ENCODE results near the gene EFCC1. TPM values are rescaled to one million over a fixed set of nuclear protein-coding genes. Genes with fewer than 3 reads are reported as not detected.

Gene EFCC1
- total and polyA plus RNA-seq, 3 experiments from 2014 or later = 0.11 to 0.22 TPM; not detected in 1

GRCh38 chr3:129002573-129003569 is 1.8 kb downstream of the EFCC1 start:
- Mint-ChIP-seq H3K27ac (peak overlapping the region in 2 of 8 donors; percentile 21 to 38), H3K36me3 (no peaks in the 10 kb centered on the region)

GRCh38 chr3:129003578-129004112 is 2.5 kb downstream of the EFCC1 start:
- Mint-ChIP-seq H3K27ac (peak overlapping the region in 1 of 8 donors; percentile 38), H3K4me3 (peak overlapping the region in 5 of 7 donors; percentile 29 to 63 (median 48)), H3K36me3 (no peaks in the 10 kb centered on the region), H3K9me3 (no peaks in the 10 kb centered on the region), H3K4me1 (peaks cover 23 to 43% (median 30%) of the 10 kb centered on the region in 3 donors), H3K27me3 (peaks cover 32 to 33% of the 10 kb centered on the region in 2 donors)
- Histone ChIP-seq H3K27me3 (ENCODE audit: insufficient read depth, low read length, poor library complexity, severe bottlenecking) (peaks cover 14% of the 10 kb centered on the region), H3K27ac (ENCODE audit: low read depth, low read length) (no peak overlapping the region), H3K36me3 (ENCODE audit: insufficient read depth, low read length) (no peaks in the 10 kb centered on the region), H3K4me1 (ENCODE audit: insufficient read depth, low read length) (peaks cover 16% of the 10 kb centered on the region), H3K9me3 (ENCODE audit: low read length) (no peaks in the 10 kb centered on the region), H3K4me3 (ENCODE audit: low read length) (no peak overlapping the region)
- DNase-seq = peak; percentile 26 to 70 (median 55)
- POLR2A ChIA-PET = interaction anchor here (0.7 to 3.0 kb wide), 3 partner anchors 9 to 117 kb away, joined by 3 to 18 read pairs (median 8); partner anchors contain the start of gene CFAP92
- CTCF ChIA-PET = interaction anchor here (1.0 to 8.4 kb wide), 12 partner anchors 10 to 242 kb away, joined by 3 to 98 read pairs (median 6); partner anchors contain the start of gene CFAP92

More at GRCh38 chr3:129002573-129003569, 1.8 kb downstream of the EFCC1 start:
- no peaks in the 10 kb centered on the region for H3K36me3 ChIP-seq (ENCODE audit: insufficient read depth, low read length)
- H3K27me3 Mint-ChIP-seq = peaks cover 32 to 33% of the 10 kb centered on the region in 2 donors
- ChIA-PET CTCF (interaction anchor here (1.0 to 8.4 kb wide), 13 partner anchors 9 to 243 kb away, joined by 3 to 98 read pairs (median 5); partner anchors contain the start of gene CFAP92), POLR2A (interaction anchor here (1.3 to 3.0 kb wide), 2 partner anchors 9 to 13 kb away, joined by 8 to 18 read pairs; partner anchors contain the start of gene CFAP92)
- H3K4me1 Mint-ChIP-seq = peaks cover 23 to 43% (median 30%) of the 10 kb centered on the region in 3 donors
- peak overlapping the region; percentile 29 to 79 (median 49) for H3K4me3 Mint-ChIP-seq
- H3K27ac ChIP-seq (ENCODE audit: low read depth, low read length) = no peak overlapping the region
- H3K9me3 ChIP-seq (ENCODE audit: low read length) = no peaks in the 10 kb centered on the region
- DNase-seq = no peak
- peaks cover 16% of the 10 kb centered on the region for H3K4me1 ChIP-seq (ENCODE audit: insufficient read depth, low read length)
- H3K27me3 ChIP-seq (ENCODE audit: insufficient read depth, low read length, poor library complexity, severe bottlenecking) = peaks cover 14% of the 10 kb centered on the region
- no peak overlapping the region for H3K4me3 ChIP-seq (ENCODE audit: low read length)
- no peaks in the 10 kb centered on the region for H3K9me3 Mint-ChIP-seq

DNA sequence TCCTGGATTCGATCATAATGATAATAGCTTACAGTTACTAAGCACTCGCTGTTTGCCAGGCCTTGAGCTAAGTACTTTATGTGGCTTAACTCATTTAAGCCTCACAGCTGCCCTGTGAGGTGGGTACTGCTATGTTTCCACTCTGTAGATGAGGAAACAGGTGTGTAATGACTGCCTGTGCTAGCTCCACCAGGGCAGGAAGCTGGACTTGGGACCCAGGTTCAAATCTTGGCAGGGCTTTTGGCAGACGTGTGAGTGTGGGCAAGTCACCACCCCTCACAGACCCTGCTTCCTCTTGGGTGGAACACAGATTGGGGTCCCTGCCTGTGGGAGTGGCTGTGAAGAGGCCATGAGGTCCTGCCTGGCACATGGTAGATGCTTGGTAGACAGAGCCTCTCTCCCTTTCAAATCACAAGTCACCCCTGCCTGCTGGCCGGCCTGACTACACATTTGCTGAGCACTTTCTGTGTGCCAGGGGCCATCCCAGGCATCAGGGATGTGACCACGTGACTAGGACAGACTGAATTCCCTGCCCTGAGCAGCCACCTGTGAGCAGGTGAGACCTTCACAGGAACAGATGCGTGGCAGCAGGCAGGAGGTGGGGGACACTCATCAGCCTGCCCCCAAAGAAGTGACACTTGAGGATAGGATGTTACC is 3.7 kb downstream of the EFCC1 start:
- no peak overlapping the region for H3K27ac ChIP-seq (ENCODE audit: low read depth, low read length)
- CTCF ChIA-PET = interaction anchor here (1.6 to 8.4 kb wide), 4 partner anchors 12 to 49 kb away, joined by 8 to 98 read pairs (median 17); no protein-coding TSS in a partner anchor
- no peaks in the 10 kb centered on the region for H3K9me3 ChIP-seq (ENCODE audit: low read length)
- H3K4me3 ChIP-seq (ENCODE audit: low read length) = no peak overlapping the region
- peak overlapping the region in 4 of 8 donors; percentile 68 to 90 (median 76) for H3K27ac Mint-ChIP-seq
- H3K4me3 Mint-ChIP-seq = peak overlapping the region in 2 of 7 donors; percentile 5 to 11
- peaks cover 23 to 37% (median 30%) of the 10 kb centered on the region in 3 donors for H3K4me1 Mint-ChIP-seq
- no peaks in the 10 kb centered on the region for H3K36me3 ChIP-seq (ENCODE audit: insufficient read depth, low read length)
- no peaks in the 10 kb centered on the region for H3K9me3 Mint-ChIP-seq
- H3K27me3 Mint-ChIP-seq = peaks cover 27% of the 10 kb centered on the region in 2 donors
- POLR2A ChIA-PET = interaction anchor here (3.0 kb wide), 1 partner anchor 11 kb away, joined by 18 read pairs; no protein-coding TSS in a partner anchor
- H3K4me1 ChIP-seq (ENCODE audit: insufficient read depth, low read length) = peaks cover 16% of the 10 kb centered on the region
- no peaks in the 10 kb centered on the region for H3K36me3 Mint-ChIP-seq
- H3K27me3 ChIP-seq (ENCODE audit: insufficient read depth, low read length, poor library complexity, severe bottlenecking) = peaks cover 14% of the 10 kb centered on the region
- DNase-seq = no peak

DNA sequence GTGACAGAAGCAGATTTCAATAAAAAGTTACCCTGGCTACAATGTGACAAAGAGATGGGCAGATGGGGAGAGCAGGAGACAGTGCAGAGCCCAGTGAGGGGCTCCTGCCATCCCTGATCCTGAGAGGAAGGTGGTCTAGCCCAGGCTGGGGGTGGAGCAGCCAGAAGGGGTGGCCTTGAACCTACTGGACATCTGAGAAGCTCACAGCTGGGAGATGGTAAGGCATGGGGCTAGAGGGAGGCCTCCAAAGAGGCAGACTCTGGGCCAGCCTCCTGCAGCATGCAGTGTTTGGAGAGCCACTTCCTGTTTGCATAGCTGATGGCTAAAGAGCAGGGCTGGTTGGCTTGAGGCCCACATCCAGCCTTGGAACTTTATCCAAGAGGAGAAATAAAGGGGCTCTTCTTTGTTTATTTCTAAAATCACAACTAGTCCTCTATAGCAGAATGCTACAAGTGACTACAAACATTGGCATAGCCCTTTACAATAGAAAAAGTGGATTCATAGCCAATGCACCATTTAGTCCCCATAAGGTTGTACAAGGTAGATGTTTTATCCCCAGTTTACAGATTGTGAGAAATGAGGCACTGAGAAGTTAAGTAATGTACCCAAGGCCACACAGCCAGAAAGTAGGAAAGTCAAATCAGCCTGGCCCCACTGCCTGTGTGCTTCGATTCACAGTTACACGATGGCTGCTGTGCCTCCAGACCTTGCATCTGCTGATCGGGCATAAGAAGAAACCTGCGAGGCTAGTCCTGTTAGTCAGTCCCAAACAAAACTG is 4.6 kb downstream of the EFCC1 start:
- H3K27ac Mint-ChIP-seq = peak overlapping the region in 3 of 8 donors; percentile 8 to 90 (median 29)
- H3K9me3 Mint-ChIP-seq = no peaks in the 10 kb centered on the region
- DNase-seq = no peak
- H3K4me1 ChIP-seq (ENCODE audit: insufficient read depth, low read length) = peaks cover 16% of the 10 kb centered on the region
- POLR2A ChIA-PET = no interaction called here
- no peaks in the 10 kb centered on the region for H3K36me3 Mint-ChIP-seq
- H3K27me3 Mint-ChIP-seq = peaks cover 18% of the 10 kb centered on the region in 2 donors
- no peaks in the 10 kb centered on the region for H3K9me3 ChIP-seq (ENCODE audit: low read length)
- CTCF ChIA-PET = interaction anchor here (1.8 to 8.4 kb wide), 4 partner anchors 11 to 35 kb away, joined by 7 to 98 read pairs (median 17); no protein-coding TSS in a partner anchor
- no peak overlapping the region for H3K4me3 ChIP-seq (ENCODE audit: low read length)
- H3K4me1 Mint-ChIP-seq = peaks cover 23 to 37% (median 25%) of the 10 kb centered on the region in 3 donors
- H3K36me3 ChIP-seq (ENCODE audit: insufficient read depth, low read length) = no peaks in the 10 kb centered on the region
- peaks cover 14% of the 10 kb centered on the region for H3K27me3 ChIP-seq (ENCODE audit: insufficient read depth, low read length, poor library complexity, severe bottlenecking)
- H3K27ac ChIP-seq (ENCODE audit: low read depth, low read length) = no peak overlapping the region
- H3K4me3 Mint-ChIP-seq = peak overlapping the region in 1 of 7 donors; percentile 5

DNA sequence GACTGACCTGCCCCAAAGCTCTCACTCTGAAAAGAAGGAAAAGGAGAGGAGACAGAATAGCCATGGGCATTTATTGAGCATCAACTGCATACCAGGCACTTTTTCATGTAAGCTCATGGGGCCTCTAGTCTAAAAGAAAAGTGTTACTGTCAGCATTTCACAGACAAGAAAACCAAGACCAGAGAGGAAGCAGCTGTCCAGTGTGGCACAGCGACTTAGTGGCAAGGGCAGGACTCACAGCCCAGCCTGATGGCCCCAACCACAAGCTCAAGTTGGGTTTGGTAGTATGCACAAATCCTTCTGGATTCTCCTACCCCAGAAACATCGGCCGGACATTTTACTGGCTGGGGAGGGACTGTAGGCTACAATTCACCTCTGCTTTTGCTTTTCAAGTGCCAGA is 5.8 kb downstream of the EFCC1 start:
- peaks cover 23 to 37% (median 25%) of the 10 kb centered on the region in 3 donors for H3K4me1 Mint-ChIP-seq
- Histone ChIP-seq H3K36me3 (ENCODE audit: insufficient read depth, low read length) (no peaks in the 10 kb centered on the region), H3K27ac (ENCODE audit: low read depth, low read length) (no peak overlapping the region), H3K27me3 (ENCODE audit: insufficient read depth, low read length, poor library complexity, severe bottlenecking) (peaks cover 14% of the 10 kb centered on the region), H3K9me3 (ENCODE audit: low read length) (no peaks in the 10 kb centered on the region), H3K4me3 (ENCODE audit: low read length) (no peak overlapping the region), H3K4me1 (ENCODE audit: insufficient read depth, low read length) (peaks cover 16% of the 10 kb centered on the region)
- DNase-seq = no peak
- peaks cover 13 to 15% of the 10 kb centered on the region in 2 donors for H3K27me3 Mint-ChIP-seq
- H3K9me3 Mint-ChIP-seq = no peaks in the 10 kb centered on the region
- ChIA-PET CTCF (interaction anchor here (0.7 to 8.4 kb wide), 5 partner anchors 9 to 239 kb away, joined by 3 to 98 read pairs (median 4); no protein-coding TSS in a partner anchor), POLR2A (no interaction called here)
- no peak overlapping the region for H3K4me3 Mint-ChIP-seq
- no peaks in the 10 kb centered on the region for H3K36me3 Mint-ChIP-seq
- H3K27ac Mint-ChIP-seq = no peak overlapping the region

DNA sequence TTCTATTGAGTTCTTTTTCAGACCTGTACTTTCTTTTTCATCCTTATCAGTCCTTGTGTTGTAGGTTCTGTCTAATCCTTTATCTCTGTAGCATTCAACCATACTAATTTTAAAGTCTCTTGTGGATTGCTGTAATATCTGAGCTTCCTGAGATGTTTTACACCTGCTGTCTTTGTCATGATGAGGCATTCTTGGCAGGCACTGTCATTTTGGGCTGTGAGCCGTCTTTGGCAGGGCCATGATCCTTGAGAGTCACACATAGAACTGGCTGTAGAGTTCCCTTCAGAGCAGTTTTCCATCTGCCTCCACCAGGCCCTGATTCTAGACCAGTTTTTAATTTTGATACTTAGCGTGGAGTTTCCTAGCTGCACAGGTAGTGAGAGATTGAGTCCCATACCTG is 6.7 kb downstream of the EFCC1 start:
- H3K4me3 Mint-ChIP-seq = no peak overlapping the region
- H3K27me3 ChIP-seq (ENCODE audit: insufficient read depth, low read length, poor library complexity, severe bottlenecking) = peaks cover 6% of the 10 kb centered on the region
- ChIA-PET POLR2A (no interaction called here), CTCF (interaction anchor here (0.6 to 8.4 kb wide), 6 partner anchors 9 to 841 kb away, joined by 3 to 98 read pairs (median 4); no protein-coding TSS in a partner anchor)
- H3K4me1 Mint-ChIP-seq = peaks cover 18 to 29% (median 24%) of the 10 kb centered on the region in 3 donors
- H3K27me3 Mint-ChIP-seq = peaks cover 6 to 7% of the 10 kb centered on the region in 2 donors
- H3K27ac ChIP-seq (ENCODE audit: low read depth, low read length) = no peak overlapping the region
- no peak overlapping the region for H3K4me3 ChIP-seq (ENCODE audit: low read length)
- H3K4me1 ChIP-seq (ENCODE audit: insufficient read depth, low read length) = peaks cover 16% of the 10 kb centered on the region
- no peaks in the 10 kb centered on the region for H3K9me3 Mint-ChIP-seq
- H3K36me3 ChIP-seq (ENCODE audit: insufficient read depth, low read length) = no peaks in the 10 kb centered on the region
- no peak for DNase-seq
- peak overlapping the region in 2 of 8 donors; percentile 22 to 30 for H3K27ac Mint-ChIP-seq
- no peaks in the 10 kb centered on the region for H3K9me3 ChIP-seq (ENCODE audit: low read length)
- no peaks in the 10 kb centered on the region for H3K36me3 Mint-ChIP-seq

DNA sequence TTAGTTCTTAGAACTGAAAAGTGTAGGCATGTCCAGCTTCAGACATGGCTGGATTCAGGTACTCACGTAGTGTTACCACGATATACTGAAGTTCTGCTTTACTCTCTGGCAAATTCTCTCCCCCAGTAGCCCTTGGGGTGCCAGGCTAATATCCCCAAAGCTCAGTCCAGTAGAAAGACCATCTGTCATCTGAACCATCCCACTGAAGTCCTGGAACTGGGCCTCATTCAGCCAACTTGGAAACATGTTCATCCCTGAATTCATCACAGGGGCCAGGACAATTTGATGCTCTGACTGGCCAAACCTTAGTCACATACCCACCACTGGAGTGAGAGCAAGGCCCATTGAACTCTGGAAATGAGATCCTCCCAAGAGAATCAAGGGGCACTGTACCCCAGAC is 8.2 kb downstream of the EFCC1 start:
- POLR2A ChIA-PET = no interaction called here
- no peak overlapping the region for H3K4me3 ChIP-seq (ENCODE audit: low read length)
- Mint-ChIP-seq H3K27ac (peak overlapping the region in 4 of 8 donors; percentile 0 to 48 (median 29)), H3K36me3 (no peaks in the 10 kb centered on the region), H3K9me3 (no peaks in the 10 kb centered on the region), H3K27me3 (no peaks in the 10 kb centered on the region), H3K4me3 (no peak overlapping the region), H3K4me1 (peaks cover 13 to 22% (median 18%) of the 10 kb centered on the region in 3 donors)
- H3K9me3 ChIP-seq (ENCODE audit: low read length) = no peaks in the 10 kb centered on the region
- H3K4me1 ChIP-seq (ENCODE audit: insufficient read depth, low read length) = peaks cover 13% of the 10 kb centered on the region
- no peak overlapping the region for H3K27ac ChIP-seq (ENCODE audit: low read depth, low read length)
- no peaks in the 10 kb centered on the region for H3K36me3 ChIP-seq (ENCODE audit: insufficient read depth, low read length)
- H3K27me3 ChIP-seq (ENCODE audit: insufficient read depth, low read length, poor library complexity, severe bottlenecking) = no peaks in the 10 kb centered on the region
- no peak for DNase-seq
- CTCF ChIA-PET = interaction anchor here (1.3 to 8.4 kb wide), 2 partner anchors 7 to 44 kb away, joined by 4 to 98 read pairs; no protein-coding TSS in a partner anchor
